Stimulated activated CD4-positive, alpha-beta T cell treated with anti-CD3 and anti-CD28 coated beads, Interleukin-2, amount 100 ng/mL, for 4 hours (primary cell): ENCODE results near the gene PSMB7.

ENCODE experiments used
- DNase-seq: peaks from one replicate; pipeline ENCODE4 v3.0.0-alpha.2; 2020; ENCODE audit warnings: low read depth

Gene PSMB7

GRCh38 chr9:124381170-124381945 is 33.9 kb downstream of the PSMB7 start:
- DNase-seq: no peak

- no peak for DNase-seq
Measured at GRCh38 chr9:124377551-124378406, 37.5 kb downstream of the PSMB7 start.

GRCh38 chr9:124376329-124376728 is 38.9 kb downstream of the PSMB7 start:
- DNase-seq: no peak

GRCh38 chr9:124375726-124376125 is 39.5 kb downstream of the PSMB7 start:
- DNase-seq: no peak

- DNase-seq: no peak
Measured at GRCh38 chr9:124373851-124374250, 41.4 kb downstream of the PSMB7 start.

DNA sequence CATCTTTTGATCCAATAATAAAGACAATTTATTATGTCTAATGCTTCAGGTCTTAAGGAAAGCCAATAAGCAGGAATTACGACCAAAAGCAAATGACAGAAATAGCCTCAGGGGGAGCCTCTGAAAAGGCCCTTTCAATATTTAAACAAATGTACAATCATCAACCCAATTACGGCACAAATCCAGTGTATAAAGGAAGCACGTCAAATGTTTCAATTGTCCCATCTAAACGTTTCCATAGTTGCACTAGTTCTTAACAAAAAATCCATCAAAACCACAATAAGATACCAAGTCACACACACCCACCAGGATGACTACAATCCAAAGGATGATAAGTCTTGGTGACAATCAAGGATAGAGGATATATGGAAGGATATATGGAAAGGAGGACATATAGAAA is 41.9 kb downstream of the PSMB7 start:
- DNase-seq: no peak

- DNase-seq: no peak
Measured at GRCh38 chr9:124372038-124372437, 43.2 kb downstream of the PSMB7 start.

DNA sequence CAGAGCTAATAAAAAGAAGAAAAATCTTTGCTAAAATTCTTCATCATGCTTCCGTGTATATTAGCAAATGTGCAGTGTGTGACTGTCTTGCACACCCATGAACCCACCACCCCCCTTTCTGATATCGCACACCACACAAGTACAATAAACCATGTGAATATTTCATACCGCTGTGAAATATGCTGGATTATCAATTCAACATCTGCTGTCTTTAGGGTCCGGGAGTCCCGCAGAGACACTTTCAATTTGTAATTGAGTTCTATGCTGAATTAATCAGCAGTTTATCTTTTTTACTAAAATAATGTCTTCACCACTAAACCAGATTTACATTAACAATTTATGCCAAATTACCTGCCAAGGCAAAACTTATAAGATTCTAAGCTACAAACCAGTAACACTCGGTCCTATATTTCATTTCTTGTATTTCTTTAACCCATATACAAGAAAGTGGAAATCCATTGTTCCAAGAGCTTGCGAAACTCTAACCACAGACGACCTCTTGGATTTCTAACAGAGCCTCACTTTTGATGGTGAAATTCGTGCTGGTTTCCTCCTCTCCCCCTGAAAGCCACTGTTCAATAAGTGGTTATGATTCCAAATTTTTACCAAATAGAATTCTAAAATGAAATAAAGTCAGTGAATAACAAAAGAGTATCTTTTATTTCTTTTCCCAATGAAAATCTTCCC is 44.2 kb downstream of the PSMB7 start:
- DNase-seq: no peak

DNA sequence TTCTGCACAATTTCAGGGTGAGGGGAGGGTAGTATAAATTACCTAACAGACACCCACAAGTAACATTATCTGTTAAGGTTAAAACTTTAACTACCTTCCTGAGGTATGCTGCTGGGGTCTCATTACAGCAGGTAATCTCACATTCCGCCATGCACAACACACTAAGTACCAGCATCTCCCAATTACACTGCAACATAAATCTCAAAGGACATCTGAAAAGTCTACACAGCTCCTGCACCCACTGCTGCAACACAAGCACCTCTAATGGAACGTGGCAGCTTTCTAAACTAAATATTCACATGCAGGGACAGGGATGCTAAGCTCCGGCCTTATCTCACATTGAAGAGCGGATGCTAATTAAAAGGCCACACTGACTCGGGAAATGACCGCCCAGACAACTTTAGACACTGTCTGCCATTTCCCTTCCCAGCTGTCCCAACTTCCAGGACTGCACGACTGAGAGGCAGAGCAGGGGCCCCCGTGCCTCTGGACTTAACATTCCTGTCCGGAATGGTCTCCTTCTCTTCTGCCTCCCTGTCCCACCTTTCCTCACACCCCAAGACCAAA is 45.9 kb downstream of the PSMB7 start:
- no peak for DNase-seq

DNA sequence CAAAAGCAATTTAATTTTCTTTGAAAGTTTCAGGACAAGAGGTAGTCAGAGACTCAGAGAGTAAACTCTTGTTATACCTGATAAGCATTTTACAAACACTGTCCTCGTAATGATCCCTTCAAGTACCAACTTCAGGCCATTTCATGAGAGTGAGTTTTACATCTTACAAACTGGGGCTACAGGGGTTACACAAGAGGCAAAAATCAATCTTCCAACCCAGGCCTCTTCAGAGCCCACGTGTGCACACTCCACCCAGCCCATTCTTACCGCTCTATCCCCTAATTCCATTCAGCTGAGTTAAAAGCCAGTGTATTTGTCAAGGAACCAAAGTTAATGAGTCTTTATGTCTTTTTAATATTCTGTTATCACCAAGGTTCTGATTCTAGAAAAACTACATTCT is 46.5 kb downstream of the PSMB7 start:
- DNase-seq: no peak

GRCh38 chr9:124366476-124367220 is 48.6 kb downstream of the PSMB7 start:
- no peak for DNase-seq

- no peak for DNase-seq
Measured at GRCh38 chr9:124365036-124365435, 50.2 kb downstream of the PSMB7 start.

GRCh38 chr9:124364141-124364540 is 51.1 kb downstream of the PSMB7 start:
- DNase-seq: no peak

GRCh38 chr9:124363326-124364096 is 51.7 kb downstream of the PSMB7 start:
- no peak for DNase-seq

DNA sequence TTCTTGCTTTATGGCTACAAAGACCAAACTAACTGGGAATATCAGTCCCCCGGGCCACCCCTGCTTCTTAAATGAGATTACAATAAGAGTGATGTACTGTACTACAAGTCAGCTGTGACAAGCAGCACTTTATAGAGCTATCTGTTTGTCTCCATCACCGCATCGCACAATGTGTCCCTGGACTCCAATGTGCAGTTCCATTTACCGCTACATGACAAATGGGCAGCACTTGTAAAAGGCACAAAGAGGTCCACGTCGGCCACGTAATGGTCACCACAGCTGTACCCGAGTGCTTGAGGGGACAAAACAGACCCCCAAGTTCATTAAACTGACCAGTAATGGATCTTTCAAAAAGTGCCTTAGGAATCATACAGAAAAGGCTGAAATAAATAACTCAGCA is 54.1 kb downstream of the PSMB7 start:
- no peak for DNase-seq

- DNase-seq: no peak
Measured at GRCh38 chr9:124359855-124360678, 55.2 kb downstream of the PSMB7 start.

- DNase-seq: no peak
Measured at GRCh38 chr9:124359426-124359825, 55.8 kb downstream of the PSMB7 start.

- no peak for DNase-seq
Measured at GRCh38 chr9:124358631-124359030, 56.6 kb downstream of the PSMB7 start.

GRCh38 chr9:124357721-124358361 is 57.4 kb downstream of the PSMB7 start:
- DNase-seq: no peak
